ENCODE data around the gene CCSER1.
"Not testable (repeated sequence)": the region's sequence is repeated elsewhere in the genome, so short reads cannot be mapped to it uniquely, and the experiment has no call there.

The CCSER1 gene

DNA sequence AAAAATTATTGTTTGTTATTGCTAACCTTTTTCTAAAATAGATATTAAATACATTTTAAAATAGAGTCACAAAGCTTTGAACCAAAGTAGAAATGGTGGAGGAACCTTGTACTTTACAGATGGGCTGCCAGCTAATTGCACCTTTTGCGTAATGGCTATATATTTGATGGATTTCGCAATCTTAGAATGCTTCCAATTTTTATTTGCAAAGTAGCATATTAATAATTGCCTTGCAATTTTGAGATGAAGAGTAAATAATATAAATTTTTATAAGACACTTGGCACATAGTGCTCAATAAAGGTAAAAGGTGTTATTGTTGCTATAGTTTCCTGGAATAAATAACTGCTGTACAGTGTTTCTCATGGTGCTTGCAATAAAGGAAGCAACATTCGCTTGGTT, 533.5 kb downstream of the CCSER1 start:
- TF ChIP-seq, protein P1, sequence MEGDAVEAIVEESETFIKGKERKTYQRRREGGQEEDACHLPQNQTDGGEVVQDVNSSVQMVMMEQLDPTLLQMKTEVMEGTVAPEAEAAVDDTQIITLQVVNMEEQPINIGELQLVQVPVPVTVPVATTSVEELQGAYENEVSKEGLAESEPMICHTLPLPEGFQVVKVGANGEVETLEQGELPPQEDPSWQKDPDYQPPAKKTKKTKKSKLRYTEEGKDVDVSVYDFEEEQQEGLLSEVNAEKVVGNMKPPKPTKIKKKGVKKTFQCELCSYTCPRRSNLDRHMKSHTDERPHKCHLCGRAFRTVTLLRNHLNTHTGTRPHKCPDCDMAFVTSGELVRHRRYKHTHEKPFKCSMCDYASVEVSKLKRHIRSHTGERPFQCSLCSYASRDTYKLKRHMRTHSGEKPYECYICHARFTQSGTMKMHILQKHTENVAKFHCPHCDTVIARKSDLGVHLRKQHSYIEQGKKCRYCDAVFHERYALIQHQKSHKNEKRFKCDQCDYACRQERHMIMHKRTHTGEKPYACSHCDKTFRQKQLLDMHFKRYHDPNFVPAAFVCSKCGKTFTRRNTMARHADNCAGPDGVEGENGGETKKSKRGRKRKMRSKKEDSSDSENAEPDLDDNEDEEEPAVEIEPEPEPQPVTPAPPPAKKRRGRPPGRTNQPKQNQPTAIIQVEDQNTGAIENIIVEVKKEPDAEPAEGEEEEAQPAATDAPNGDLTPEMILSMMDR (IDR thresholded peaks at IDR 0.05; ENCODE audit: low read depth, low read length, missing control alignments): no peak

DNA sequence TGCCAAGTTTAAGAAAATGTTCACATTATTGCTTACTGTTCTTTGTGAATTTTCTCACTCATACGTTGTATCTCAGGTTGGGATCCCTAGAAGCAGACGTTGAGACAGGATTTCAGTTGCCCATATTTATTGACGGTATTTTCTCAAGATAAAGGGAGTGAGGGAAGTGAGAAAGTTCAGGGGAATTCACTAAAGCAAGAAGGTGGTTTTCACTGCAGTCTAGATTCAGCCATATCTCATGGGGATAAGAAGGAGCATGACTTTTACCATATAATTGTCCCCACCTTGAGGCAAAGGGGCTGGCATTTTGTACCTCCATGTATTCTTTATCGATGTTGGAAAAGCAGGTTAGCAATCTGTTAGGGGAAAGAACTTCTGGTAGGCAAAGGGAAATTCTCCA, 543.0 kb downstream of the CCSER1 start:
- in situ Hi-C loops (cut with HindIII; ENCODE audit: low sequenced_read_pairs): no loop called here
- TF ChIP-seq, protein P1 (IDR thresholded peaks at IDR 0.05; ENCODE audit: low read depth, low read length, missing control alignments): no peak
- DNase-seq (ENCODE audit: low read depth): no peak
- H3K4me3 ChIP-seq (ENCODE audit: low read depth, low read length): no peak overlapping the region

More for the DNA sequence above, 533.5 kb downstream of the CCSER1 start:
- H3K4me3 ChIP-seq (ENCODE audit: low read depth, low read length): no peak overlapping the region
- in situ Hi-C loops (cut with HindIII; ENCODE audit: low sequenced_read_pairs): no loop called here
- DNase-seq (ENCODE audit: low read depth): no peak

DNA sequence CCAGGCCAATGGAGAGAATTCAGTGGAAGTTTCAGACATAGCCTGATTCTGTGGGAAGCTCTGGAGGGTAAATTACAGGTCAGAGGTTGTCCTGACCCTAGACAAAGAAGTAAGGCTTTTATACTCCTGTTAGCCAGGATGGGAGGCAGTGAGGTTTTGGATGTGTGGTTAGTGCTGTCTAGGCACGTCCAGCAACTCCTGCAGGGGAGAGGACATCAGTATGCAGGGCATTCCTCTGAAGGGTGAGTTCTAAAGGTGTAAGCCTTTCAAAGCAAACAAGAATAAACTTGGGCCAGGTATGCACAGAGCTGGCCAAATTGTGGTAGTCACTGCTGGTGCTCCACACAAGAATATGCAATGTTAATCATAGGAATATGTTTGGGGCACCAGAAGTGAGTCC, 562.5 kb downstream of the CCSER1 start:
- in situ Hi-C loops (cut with HindIII; ENCODE audit: low sequenced_read_pairs): no loop called here
- H3K4me3 ChIP-seq (ENCODE audit: low read depth, low read length): no peak overlapping the region
- DNase-seq (ENCODE audit: low read depth): no peak
- TF ChIP-seq, protein P1 (IDR thresholded peaks at IDR 0.05; ENCODE audit: low read depth, low read length, missing control alignments): no peak

DNA sequence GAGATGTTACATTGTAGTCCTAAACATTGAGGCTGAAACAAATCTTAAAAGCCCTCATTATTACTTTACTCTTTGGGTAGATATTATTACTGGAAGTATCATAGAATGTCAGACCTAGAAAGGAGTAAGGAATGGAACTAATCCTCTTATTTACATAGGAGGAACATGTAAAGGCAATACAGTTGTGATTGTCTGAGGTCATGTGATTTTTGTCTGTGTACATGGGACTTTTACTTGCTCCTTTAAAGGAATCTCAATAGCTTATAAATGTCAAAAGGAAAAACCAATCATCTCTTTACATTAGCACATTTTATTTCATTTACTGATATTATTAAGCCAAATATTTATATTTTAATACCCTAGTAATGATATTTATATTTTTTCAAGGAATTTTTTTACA, 568.2 kb downstream of the CCSER1 start:
- no peak overlapping the region for H3K4me3 ChIP-seq (ENCODE audit: low read depth, low read length)
- TF ChIP-seq, protein P1 (IDR thresholded peaks at IDR 0.05; ENCODE audit: low read depth, low read length, missing control alignments): no peak
- in situ Hi-C loops (cut with HindIII; ENCODE audit: low sequenced_read_pairs): no loop called here
- DNase-seq (ENCODE audit: low read depth): no peak

DNA sequence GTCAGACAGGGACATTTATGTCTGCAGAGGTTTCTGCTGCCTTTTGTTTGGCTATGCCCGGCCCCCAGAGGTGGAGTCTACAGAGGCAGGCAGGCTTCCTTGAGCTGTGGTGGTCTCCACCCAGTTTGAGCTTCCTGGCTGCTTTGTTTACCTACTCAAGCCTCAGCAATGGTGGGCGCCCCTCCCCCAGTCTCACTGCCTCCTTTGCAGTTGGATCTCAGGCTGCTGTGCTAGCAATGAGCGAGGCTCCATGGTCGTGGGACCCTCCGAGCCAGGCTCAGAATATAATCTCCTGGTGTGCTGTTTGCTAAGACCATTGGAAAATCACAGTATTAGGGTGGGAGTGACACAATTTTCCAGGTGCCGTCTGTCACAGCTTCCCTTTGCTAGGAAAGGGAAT, 578.3 kb downstream of the CCSER1 start:
- in situ Hi-C loops (cut with HindIII; ENCODE audit: low sequenced_read_pairs): not testable (repeated sequence)

DNA sequence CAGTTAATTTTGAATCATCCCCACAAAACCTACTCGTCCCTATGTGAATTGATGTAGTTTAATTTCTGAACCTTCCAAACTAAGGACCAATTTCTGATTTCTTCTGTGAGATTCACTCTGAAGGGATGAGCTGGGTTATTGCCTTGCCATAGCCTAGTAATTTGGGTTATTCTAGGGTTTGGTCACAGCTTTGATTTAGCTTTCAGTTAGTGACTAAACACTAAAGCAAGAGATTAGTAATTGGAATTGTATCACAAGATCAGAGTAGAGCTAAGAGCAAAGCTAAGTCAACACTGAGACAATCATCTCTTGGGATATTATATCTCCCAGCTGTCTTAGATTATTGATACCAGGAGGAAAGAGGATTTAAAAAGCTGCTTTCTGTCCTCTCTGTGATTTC, 588.0 kb downstream of the CCSER1 start:
- TF ChIP-seq, protein P1 (IDR thresholded peaks at IDR 0.05; ENCODE audit: low read depth, low read length, missing control alignments): no peak
- no peak overlapping the region for H3K4me3 ChIP-seq (ENCODE audit: low read depth, low read length)
- no peak for DNase-seq (ENCODE audit: low read depth)
- in situ Hi-C loops (cut with HindIII; ENCODE audit: low sequenced_read_pairs): no loop called here

More for the DNA sequence above, 578.3 kb downstream of the CCSER1 start:
- H3K4me3 ChIP-seq (ENCODE audit: low read depth, low read length); DNase-seq (ENCODE audit: low read depth): not testable (repeated sequence)

DNA sequence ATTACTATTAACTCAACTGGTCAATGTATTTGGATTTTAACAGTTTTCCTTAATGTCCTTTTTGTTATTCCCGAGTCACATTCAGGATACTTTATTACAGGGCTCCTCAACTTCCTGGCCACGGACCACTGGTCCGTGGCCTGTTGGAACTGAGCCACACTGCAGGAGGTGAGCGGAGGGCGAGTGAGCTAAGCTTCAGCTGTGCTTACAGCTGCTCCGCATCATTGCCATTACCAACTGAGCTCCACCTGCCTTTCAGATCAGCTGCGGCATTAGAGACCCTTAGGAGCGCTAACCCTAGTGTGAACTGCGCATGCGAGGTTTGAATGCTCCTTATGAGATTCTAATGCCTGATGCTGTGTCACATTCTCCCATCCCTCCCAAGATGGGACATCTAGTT, 591.7 kb downstream of the CCSER1 start:
- in situ Hi-C loops (cut with HindIII; ENCODE audit: low sequenced_read_pairs): no loop called here
- TF ChIP-seq, protein P1 (IDR thresholded peaks at IDR 0.05; ENCODE audit: low read depth, low read length, missing control alignments): no peak
- no peak for DNase-seq (ENCODE audit: low read depth)

More for the DNA sequence above, 591.7 kb downstream of the CCSER1 start:
- H3K4me3 ChIP-seq (ENCODE audit: low read depth, low read length): no peak overlapping the region
